CD14-positive monocyte (primary cell): ENCODE results near the gene METAP1D. TPM values are rescaled to one million over a fixed set of nuclear protein-coding genes. Genes with fewer than 3 reads are reported as not detected.

Source experiments
- DNase-seq, 3 donors: peaks; one replicate each; pipeline ENCODE4 v3.0.0-alpha.2; 2011 to 2022
- H2AFZ ChIP-seq: 2 replicates; pipeline ENCODE4 v1.6.0; 2012; ENCODE audit warnings: mild to moderate bottlenecking, low read depth, low read length, inconsistent platforms; ENCODE audit not compliant: insufficient read depth, poor library complexity, severe bottlenecking
- H3K27ac ChIP-seq, 2 donors: 1 replicate in 1 of 2; 2 replicates in 1 of 2; pipeline ENCODE4 v1.5.1; 2012 to 2013; ENCODE audit warnings: low read length in 2 of 2, control low read depth in 1 of 2, inconsistent platforms in 1 of 2, low read depth in 1 of 2, mild to moderate bottlenecking in 1 of 2
- H3K27me3 ChIP-seq, 2 donors: one replicate each; pipeline versions ENCODE4 v1.6.0 to v1.6.1; 2011 to 2013; ENCODE audit warnings: low read length in 2 of 2; ENCODE audit not compliant: control insufficient read depth in 2 of 2, insufficient read depth in 2 of 2
- H3K36me3 ChIP-seq, 2 donors: replicated peaks in 1 of 2; 1 replicate in 1 of 2; 2 replicates in 1 of 2; pipeline versions ENCODE4 v1.5.1 to v1.6.1; 2012 to 2013; ENCODE audit warnings: low read length in 2 of 2, control low read depth in 1 of 2, inconsistent platforms in 1 of 2, mild to moderate bottlenecking in 1 of 2; ENCODE audit not compliant: insufficient read depth in 2 of 2, control insufficient read depth in 1 of 2
- H3K4me1 ChIP-seq, 2 donors: 1 replicate in 1 of 2; 2 replicates in 1 of 2; pipeline versions ENCODE4 v1.5.1 to v1.6.1; 2012 to 2013; ENCODE audit warnings: low read length in 2 of 2, control low read depth in 1 of 2, inconsistent platforms in 1 of 2, mild to moderate bottlenecking in 1 of 2, moderate library complexity in 1 of 2; ENCODE audit not compliant: insufficient read depth in 2 of 2, control insufficient read depth in 1 of 2
- H3K4me2 ChIP-seq: replicated peaks from 2 replicates; pipeline ENCODE3; 2012; ENCODE audit warnings: low read length, moderate library complexity, mild to moderate bottlenecking; ENCODE audit not compliant: poor library complexity, severe bottlenecking; ENCODE audit errors: extremely low read depth
- H3K4me3 ChIP-seq, 3 experiments: fragments of 200-600 bp in 1 of 3; sonication (generic) in 1 of 3; replicated peaks in 1 of 3; 1 replicate in 2 of 3; 2 replicates in 1 of 3; pipeline ENCODE4 v1.5.1; 2011 to 2013; ENCODE audit warnings: low read length in 3 of 3, mild to moderate bottlenecking in 3 of 3, control low read depth in 2 of 3, low read depth in 2 of 3, inconsistent platforms in 1 of 3, moderate library complexity in 1 of 3
- H3K79me2 ChIP-seq: 2 replicates; pipeline ENCODE4 v1.6.0; 2012; ENCODE audit warnings: mild to moderate bottlenecking, control low read depth, inconsistent platforms, low read length, moderate library complexity; ENCODE audit not compliant: insufficient read depth
- H3K9ac ChIP-seq: 2 replicates; pipeline ENCODE4 v1.6.0; 2017; ENCODE audit warnings: low read length, mild to moderate bottlenecking; ENCODE audit not compliant: insufficient read depth, poor library complexity, severe bottlenecking
- H3K9me3 ChIP-seq, 2 donors: replicated peaks in 1 of 2; 1 replicate in 1 of 2; 2 replicates in 1 of 2; pipeline versions ENCODE4 v1.5.1 to v1.6.1; 2012 to 2013; ENCODE audit warnings: low read length in 2 of 2, control low read depth in 1 of 2; ENCODE audit not compliant: control insufficient read depth in 1 of 2, insufficient read depth in 1 of 2
- H4K20me1 ChIP-seq: 2 replicates; pipeline ENCODE4 v1.6.0; 2012; ENCODE audit warnings: mild to moderate bottlenecking, low read length, control low read depth, moderate library complexity; ENCODE audit not compliant: insufficient read depth
- H3K27ac Mint-ChIP-seq, 7 donors: one replicate each; pipeline ENCODE4 v1.8.0; 2020; ENCODE audit warnings: mild to moderate bottlenecking in 7 of 7, mixed read lengths in 7 of 7, moderate library complexity in 6 of 7, inconsistent platforms in 2 of 7
- H3K27me3 Mint-ChIP-seq, 3 donors: one replicate each; pipeline ENCODE4 v1.8.0; 2021 to 2022; ENCODE audit warnings: low read depth in 3 of 3, mild to moderate bottlenecking in 3 of 3, mixed read lengths in 3 of 3, moderate library complexity in 3 of 3, inconsistent platforms in 1 of 3
- H3K36me3 Mint-ChIP-seq, 2 donors: one replicate each; pipeline ENCODE4 v1.8.0; 2020; ENCODE audit warnings: mixed read lengths in 2 of 2, inconsistent platforms in 1 of 2, mild to moderate bottlenecking in 1 of 2
- H3K4me1 Mint-ChIP-seq: one replicate; pipeline ENCODE4 v1.8.0; 2020; ENCODE audit warnings: mild to moderate bottlenecking, mixed read lengths
- H3K4me3 Mint-ChIP-seq, 2 donors: one replicate each; pipeline ENCODE4 v1.8.0; 2020; ENCODE audit warnings: mild to moderate bottlenecking in 2 of 2, mixed read lengths in 2 of 2, moderate library complexity in 1 of 2
- H3K9me3 Mint-ChIP-seq, 7 donors: one replicate each; pipeline ENCODE4 v1.8.0; 2020 to 2022; ENCODE audit warnings: mixed read lengths in 7 of 7, mild to moderate bottlenecking in 6 of 7, moderate library complexity in 6 of 7, inconsistent platforms in 2 of 7
- CTCF ChIP-seq: fragments of 200-600 bp; IDR thresholded peaks from one replicate; pipeline ENCODE4 v1.8.0; 2022; ENCODE audit warnings: antibody characterized with exemption, mild to moderate bottlenecking
- WGBS: methylation state at CpG from one replicate; pipeline ENCODE4 v1.1.5; 2013; ENCODE audit warnings: missing lambda C conversion rate; ENCODE audit not compliant: insufficient coverage; 5-methylcytosine and 5-hydroxymethylcytosine counted together
- intact Hi-C, 2 donors: fragments of 100-400 bp; cut with micrococcal nuclease; formaldehyde crosslinking; loops; one replicate each; pipeline versions ENCODE4 v1.15.0 to v1.15.1; 2023
- polyA plus RNA-seq, 3 donors: library from polyadenylated mRNA; depleted of rRNA in 1 of 3; unstranded in 2 of 3; stranded (reverse) in 1 of 3; fragments of 300-500 nt in 2 of 3; fragments of >200 nt in 1 of 3; fragmentation: Illumina TruSeq in 2 of 3; gene quantifications; 1 replicate in 2 of 3; 2 replicates in 1 of 3; pipeline ENCODE4 v1.2.3, GENCODE V29; 2012 to 2021

METAP1D gene
- polyA plus RNA-seq, 3 donors = 0.37 to 1.7 (median 0.41) TPM

GRCh38 chr2:172052000-172052983 is 52.5 kb downstream of the METAP1D start:
- intact Hi-C loops = no loop called here
- no peaks in the 10 kb centered on the region for H3K27me3 ChIP-seq
- no peaks in the 10 kb centered on the region for H4K20me1 ChIP-seq
- TF ChIP-seq CTCF = no peak
- no peaks in the 10 kb centered on the region for H3K36me3 ChIP-seq
- H3K9me3 Mint-ChIP-seq = no peaks in the 10 kb centered on the region
- H3K4me1 ChIP-seq = no peaks in the 10 kb centered on the region
- H3K9ac ChIP-seq = no peak overlapping the region
- no peaks in the 10 kb centered on the region for H3K9me3 ChIP-seq
- H3K4me1 Mint-ChIP-seq = no peaks in the 10 kb centered on the region
- no peak overlapping the region for H3K4me2 ChIP-seq
- WGBS = 100% methylated on average over 1 of the region's 4 CpGs
- no peak for DNase-seq
- H3K27ac ChIP-seq = no peak overlapping the region
- no peaks in the 10 kb centered on the region for H3K79me2 ChIP-seq
- H3K4me3 Mint-ChIP-seq = no peak overlapping the region
- no peak overlapping the region for H3K27ac Mint-ChIP-seq
- H3K36me3 Mint-ChIP-seq = no peaks in the 10 kb centered on the region
- H3K4me3 ChIP-seq = no peak overlapping the region
- H2AFZ ChIP-seq = no peak overlapping the region
- peaks cover 0 to 2% (median 0%) of the 10 kb centered on the region in 3 donors for H3K27me3 Mint-ChIP-seq

GRCh38 chr2:172053486-172053885 is 53.7 kb downstream of the METAP1D start:
- H3K9me3 ChIP-seq = no peaks in the 10 kb centered on the region
- Mint-ChIP-seq H3K4me1 (no peaks in the 10 kb centered on the region), H3K27me3 (peaks cover 0 to 2% (median 0%) of the 10 kb centered on the region in 3 donors), H3K36me3 (no peaks in the 10 kb centered on the region), H3K9me3 (no peaks in the 10 kb centered on the region), H3K4me3 (no peak overlapping the region), H3K27ac (no peak overlapping the region)
- H3K79me2 ChIP-seq = no peaks in the 10 kb centered on the region
- no peaks in the 10 kb centered on the region for H3K36me3 ChIP-seq
- no peak overlapping the region for H3K27ac ChIP-seq
- no peak overlapping the region for H3K9ac ChIP-seq
- no peak overlapping the region for H2AFZ ChIP-seq
- WGBS = no CpG with 5 or more reads among the region's 1 CpG
- H4K20me1 ChIP-seq = no peaks in the 10 kb centered on the region
- DNase-seq = no peak
- H3K27me3 ChIP-seq = no peaks in the 10 kb centered on the region
- no peaks in the 10 kb centered on the region for H3K4me1 ChIP-seq
- intact Hi-C loops = no loop called here
- TF ChIP-seq CTCF = no peak
- no peak overlapping the region for H3K4me2 ChIP-seq
- no peak overlapping the region for H3K4me3 ChIP-seq
